Measurements from ENCODE around the gene DERL2.

DNA sequence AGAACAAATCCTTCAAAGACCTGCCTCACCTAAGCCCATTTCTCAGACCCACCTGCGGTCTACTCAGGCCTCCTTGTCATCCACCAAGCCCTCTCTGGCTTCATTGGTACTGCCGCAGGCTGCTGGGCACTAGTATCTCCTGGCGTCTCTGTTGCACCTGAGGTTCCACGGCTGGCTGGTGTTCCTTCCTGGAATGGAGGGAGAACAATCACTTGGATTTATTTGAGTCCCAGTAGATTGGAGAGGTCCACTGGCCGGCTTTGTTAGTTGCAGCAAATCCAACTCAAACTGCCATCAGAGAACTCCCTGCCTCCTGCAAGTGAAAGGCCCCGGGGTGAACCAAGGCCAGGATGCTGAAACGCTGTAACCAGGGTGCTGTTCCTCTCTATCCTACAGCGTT, 15.7 kb upstream of the DERL2 start:
- TF ChIP-seq, protein P1, sequence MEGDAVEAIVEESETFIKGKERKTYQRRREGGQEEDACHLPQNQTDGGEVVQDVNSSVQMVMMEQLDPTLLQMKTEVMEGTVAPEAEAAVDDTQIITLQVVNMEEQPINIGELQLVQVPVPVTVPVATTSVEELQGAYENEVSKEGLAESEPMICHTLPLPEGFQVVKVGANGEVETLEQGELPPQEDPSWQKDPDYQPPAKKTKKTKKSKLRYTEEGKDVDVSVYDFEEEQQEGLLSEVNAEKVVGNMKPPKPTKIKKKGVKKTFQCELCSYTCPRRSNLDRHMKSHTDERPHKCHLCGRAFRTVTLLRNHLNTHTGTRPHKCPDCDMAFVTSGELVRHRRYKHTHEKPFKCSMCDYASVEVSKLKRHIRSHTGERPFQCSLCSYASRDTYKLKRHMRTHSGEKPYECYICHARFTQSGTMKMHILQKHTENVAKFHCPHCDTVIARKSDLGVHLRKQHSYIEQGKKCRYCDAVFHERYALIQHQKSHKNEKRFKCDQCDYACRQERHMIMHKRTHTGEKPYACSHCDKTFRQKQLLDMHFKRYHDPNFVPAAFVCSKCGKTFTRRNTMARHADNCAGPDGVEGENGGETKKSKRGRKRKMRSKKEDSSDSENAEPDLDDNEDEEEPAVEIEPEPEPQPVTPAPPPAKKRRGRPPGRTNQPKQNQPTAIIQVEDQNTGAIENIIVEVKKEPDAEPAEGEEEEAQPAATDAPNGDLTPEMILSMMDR (IDR thresholded peaks at IDR 0.05) = no peak
- TF ChIP-seq POLR2AphosphoS5 (IDR thresholded peaks at IDR 0.05) (no peak), POLR2A (IDR thresholded peaks at IDR 0.05) (no peak)

Data from breast epithelium (tissue), 3 donors.